Neural progenitor cell (in vitro differentiated cells): ENCODE data around the gene CPB2.

ENCODE experiments used
- EZH2phosphoT487 ChIP-seq: fragments of 200-600 bp; sonication (generic); IDR thresholded peaks from 2 replicates; pipeline ENCODE4 v1.6.1; 2017; ENCODE audit warnings: antibody characterized with exemption
- TF ChIP-seq, protein P1 (sequence below): fragments of 200-600 bp; sonication (generic); IDR thresholded peaks from 2 replicates; pipeline ENCODE4 v1.5.1; 2017; ENCODE audit warnings: antibody characterized with exemption, mild to moderate bottlenecking

DNA sequence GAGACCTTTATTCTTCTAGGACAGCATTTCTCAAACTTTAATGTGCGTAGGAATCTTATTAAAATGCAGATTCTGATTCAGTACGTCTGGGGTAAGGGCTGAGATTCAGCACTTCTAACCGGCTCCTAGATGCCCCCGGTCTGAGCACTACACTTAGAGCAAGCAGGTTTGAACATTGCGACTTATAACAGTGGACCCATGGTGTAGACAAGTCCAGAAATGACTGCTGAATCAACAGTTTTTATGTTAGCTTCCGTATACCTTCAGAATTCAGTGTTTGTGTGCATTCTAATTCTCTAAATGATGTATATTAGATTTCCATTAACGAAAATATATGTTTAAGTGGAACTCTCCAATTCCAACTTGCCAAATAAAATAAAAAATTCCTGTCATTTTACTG is 17.5 kb upstream of the CPB2 start:
- TF ChIP-seq, protein P1, sequence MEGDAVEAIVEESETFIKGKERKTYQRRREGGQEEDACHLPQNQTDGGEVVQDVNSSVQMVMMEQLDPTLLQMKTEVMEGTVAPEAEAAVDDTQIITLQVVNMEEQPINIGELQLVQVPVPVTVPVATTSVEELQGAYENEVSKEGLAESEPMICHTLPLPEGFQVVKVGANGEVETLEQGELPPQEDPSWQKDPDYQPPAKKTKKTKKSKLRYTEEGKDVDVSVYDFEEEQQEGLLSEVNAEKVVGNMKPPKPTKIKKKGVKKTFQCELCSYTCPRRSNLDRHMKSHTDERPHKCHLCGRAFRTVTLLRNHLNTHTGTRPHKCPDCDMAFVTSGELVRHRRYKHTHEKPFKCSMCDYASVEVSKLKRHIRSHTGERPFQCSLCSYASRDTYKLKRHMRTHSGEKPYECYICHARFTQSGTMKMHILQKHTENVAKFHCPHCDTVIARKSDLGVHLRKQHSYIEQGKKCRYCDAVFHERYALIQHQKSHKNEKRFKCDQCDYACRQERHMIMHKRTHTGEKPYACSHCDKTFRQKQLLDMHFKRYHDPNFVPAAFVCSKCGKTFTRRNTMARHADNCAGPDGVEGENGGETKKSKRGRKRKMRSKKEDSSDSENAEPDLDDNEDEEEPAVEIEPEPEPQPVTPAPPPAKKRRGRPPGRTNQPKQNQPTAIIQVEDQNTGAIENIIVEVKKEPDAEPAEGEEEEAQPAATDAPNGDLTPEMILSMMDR = no peak
- no peak for TF ChIP-seq EZH2phosphoT487
